Uterus (tissue), 4 donors: Measurements from ENCODE around the gene HOXB8. TPM values are rescaled to one million over a fixed set of nuclear protein-coding genes. Genes with fewer than 3 reads are reported as not detected.

ENCODE experiments used
- DNase-seq, 2 donors: peaks; one replicate each; pipeline ENCODE4 v3.0.0-alpha.2; 2019 to 2020
- H3K27ac ChIP-seq, 2 donors: fragments of 200-600 bp; sonication (generic); 1 replicate in 1 of 2; 2 replicates in 1 of 2; pipeline ENCODE4 v1.5.1; 2016 to 2018
- H3K27me3 ChIP-seq, 2 donors: fragments of 200-600 bp; sonication (generic); one replicate each; pipeline ENCODE4 v1.5.1; 2018 to 2019; ENCODE audit warnings: control low read depth in 1 of 2
- H3K36me3 ChIP-seq, 2 donors: fragments of 200-600 bp; sonication (generic); one replicate each; pipeline ENCODE4 v1.5.1; 2019; ENCODE audit warnings: control low read depth in 1 of 2
- H3K4me1 ChIP-seq, 2 donors: fragments of 200-600 bp; sonication (generic); one replicate each; pipeline ENCODE4 v1.5.1; 2018 to 2019; ENCODE audit warnings: control low read depth in 1 of 2
- H3K4me3 ChIP-seq, 2 donors: fragments of 200-600 bp; sonication (generic); 1 replicate in 1 of 2; 2 replicates in 1 of 2; pipeline ENCODE4 v1.5.1; 2018 to 2019; ENCODE audit warnings: mild to moderate bottlenecking in 1 of 2
- H3K9me3 ChIP-seq, 2 donors: fragments of 200-600 bp; sonication (generic); one replicate each; pipeline ENCODE4 v1.5.1; 2019; ENCODE audit warnings: control low read depth in 1 of 2
- CTCF ChIP-seq, 4 experiments: fragments of 200-600 bp in 2 of 4; fragments of 450-650 bp in 2 of 4; sonication (generic) in 2 of 4; IDR thresholded peaks; one replicate each; pipeline ENCODE4 v1.5.1; 2016 to 2019; ENCODE audit warnings: antibody characterized with exemption in 4 of 4, mild to moderate bottlenecking in 2 of 4, moderate library complexity in 1 of 4
- POLR2A ChIP-seq, 2 donors: fragments of 450-650 bp; IDR thresholded peaks; one replicate each; pipeline ENCODE4 v1.6.1; 2016; ENCODE audit warnings: antibody characterized with exemption in 2 of 2, mild to moderate bottlenecking in 1 of 2, moderate library complexity in 1 of 2
- intact Hi-C: fragments of 100-400 bp; cut with DNase I; formaldehyde crosslinking; loops from one replicate; pipeline ENCODE4 v1.15.1; 2023; ENCODE audit warnings: low total_unique reads
- total RNA-seq, 4 donors: library from RNA; depleted of rRNA in 3 of 4; stranded (reverse); fragments of >200 nt in 3 of 4; gene quantifications; one replicate each; pipeline versions ENCODE4 v1.1.0 to v1.2.4, GENCODE V29; 2014 to 2023
- donor health status: DM: yes; HTN: yes; CAD: no.

HOXB8 gene
- total RNA-seq, 4 donors from 2014 or later, result 0.29 to 9.5 (median 1.9) TPM; not detected in 1

- no peaks in the 10 kb centered on the region for H3K36me3 ChIP-seq
Observed at GRCh38 chr17:48605991-48606891, 8.9 kb downstream of the HOXB8 start.

GRCh38 chr17:48605409-48605919, 9.6 kb downstream of the HOXB8 start:
- intact Hi-C loops, result no loop called here

More at GRCh38 chr17:48605991-48606891, 8.9 kb downstream of the HOXB8 start:
- Histone ChIP-seq H3K4me3 (no peak overlapping the region), H3K9me3 (no peaks in the 10 kb centered on the region), H3K27ac (no peak overlapping the region), H3K27me3 (peaks cover 5 to 90% of the 10 kb centered on the region in 2 donors), H3K4me1 (peaks cover 0 to 7% of the 10 kb centered on the region in 2 donors)
- no peak for TF ChIP-seq CTCF (IDR thresholded peaks at IDR 0.05)
- no peak for TF ChIP-seq POLR2A (IDR thresholded peaks at IDR 0.05)
- intact Hi-C loops, result no loop called here
- DNase-seq, result no peak

GRCh38 chr17:48604770-48605329, 10.2 kb downstream of the HOXB8 start, which contains the start of gene HOXB6:
Gene HOXB6, minus strand, starts transcription at chr17:48604986. Its CDS starts 6,836 bp downstream, at chr17:48598150.
- H3K4me1 ChIP-seq, result no peaks in the 10 kb centered on the region
- H3K27me3 ChIP-seq, result peaks cover 0 to 84% of the 10 kb centered on the region in 2 donors
- H3K9me3 ChIP-seq, result no peaks in the 10 kb centered on the region
- TF ChIP-seq POLR2A (IDR thresholded peaks at IDR 0.05) (peak; percentile 37 to 39), CTCF (IDR thresholded peaks at IDR 0.05) (no peak)
- no peak for DNase-seq
- H3K27ac ChIP-seq, result peak within 1 kb of the TSS; percentile 3 to 65
- H3K4me3 ChIP-seq, result peak within 1 kb of the TSS; percentile 17 to 21
- intact Hi-C loops, result no loop called here
- no peaks in the 10 kb centered on the region for H3K36me3 ChIP-seq

More at GRCh38 chr17:48605409-48605919, 9.6 kb downstream of the HOXB8 start:
- no peaks in the 10 kb centered on the region for H3K36me3 ChIP-seq
- TF ChIP-seq POLR2A (IDR thresholded peaks at IDR 0.05), result no peak
- TF ChIP-seq CTCF (IDR thresholded peaks at IDR 0.05), result no peak
- H3K4me3 ChIP-seq, result no peak overlapping the region
- peaks cover 0 to 5% of the 10 kb centered on the region in 2 donors for H3K4me1 ChIP-seq
- H3K9me3 ChIP-seq, result no peaks in the 10 kb centered on the region
- peaks cover under 1 to 87% of the 10 kb centered on the region in 2 donors for H3K27me3 ChIP-seq
- no peak for DNase-seq
- H3K27ac ChIP-seq, result peak overlapping the region; percentile 3 to 65

GRCh38 chr17:48603959-48604769, 10.9 kb downstream of the HOXB8 start:
- Histone ChIP-seq H3K27me3 (peaks cover 0 to 82% of the 10 kb centered on the region in 2 donors), H3K4me3 (peak overlapping the region; percentile 17 to 21), H3K4me1 (no peaks in the 10 kb centered on the region), H3K27ac (peak overlapping the region; percentile 3 to 65), H3K36me3 (no peaks in the 10 kb centered on the region), H3K9me3 (no peaks in the 10 kb centered on the region)
- TF ChIP-seq POLR2A (IDR thresholded peaks at IDR 0.05) (peak in 1 of 2 donors; percentile 3), CTCF (IDR thresholded peaks at IDR 0.05) (no peak)
- no peak for DNase-seq
- intact Hi-C loops, result no loop called here
